VCaP (cell line): ENCODE measurements around the gene NUBP2.

Source experiments
- H3K27ac ChIP-seq: fragments of 450-650 bp; 2 replicates; pipeline ENCODE4 v1.5.1; 2017
- TF ChIP-seq, protein P1 (sequence below): fragments of 450-650 bp; conservative IDR thresholded peaks from 2 replicates; pipeline ENCODE4 v1.5.1; 2017; ENCODE audit warnings: mild to moderate bottlenecking, moderate library complexity

Gene NUBP2

DNA sequence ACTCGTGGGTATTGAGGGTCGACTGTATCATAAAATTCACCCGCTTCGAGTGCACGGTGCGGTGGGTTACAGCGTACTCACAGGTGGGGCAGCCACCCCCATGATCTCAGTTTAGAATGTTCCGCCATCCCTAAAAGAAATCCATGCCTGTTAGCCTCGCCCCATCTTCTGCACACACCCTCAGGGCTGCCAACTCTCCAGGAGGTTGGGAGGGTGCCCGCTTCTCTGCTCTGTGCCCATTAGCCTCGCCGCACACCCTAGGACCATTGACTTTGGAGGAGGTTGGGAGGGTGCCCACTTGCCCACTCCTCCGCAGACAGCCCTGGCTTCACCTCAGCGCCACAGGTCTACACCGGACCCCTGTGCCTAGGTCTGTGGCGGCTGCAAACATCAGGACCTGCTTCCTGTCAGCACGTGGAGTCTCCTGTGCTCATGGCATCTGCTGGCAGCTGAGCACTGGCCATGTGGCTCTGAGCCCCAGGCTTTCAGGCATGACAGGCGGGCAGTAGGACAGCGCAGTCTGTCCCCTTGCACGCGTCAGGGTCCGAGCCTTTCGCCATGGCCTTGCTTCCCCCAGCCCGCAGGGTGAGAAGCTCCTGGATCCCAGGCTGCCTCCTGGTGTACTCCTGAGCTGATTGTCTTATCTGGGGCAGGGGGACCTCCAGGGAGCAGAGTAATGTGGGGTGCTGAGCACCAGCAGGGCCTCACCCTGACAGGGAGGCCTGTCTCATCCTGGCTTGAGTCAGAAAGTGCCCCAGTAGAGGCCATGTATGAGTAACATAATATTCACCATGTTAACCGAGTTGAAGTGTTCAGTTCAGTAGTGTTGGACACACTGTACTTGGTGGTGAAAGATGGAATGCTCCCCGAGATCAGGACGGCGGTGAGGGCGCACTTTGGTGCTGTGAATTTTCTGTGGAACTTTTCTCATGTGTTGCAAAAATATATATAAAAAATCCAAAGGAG lies 33.3 kb upstream of the NUBP2 start:
- no peak overlapping the region for H3K27ac ChIP-seq
- TF ChIP-seq, protein P1, sequence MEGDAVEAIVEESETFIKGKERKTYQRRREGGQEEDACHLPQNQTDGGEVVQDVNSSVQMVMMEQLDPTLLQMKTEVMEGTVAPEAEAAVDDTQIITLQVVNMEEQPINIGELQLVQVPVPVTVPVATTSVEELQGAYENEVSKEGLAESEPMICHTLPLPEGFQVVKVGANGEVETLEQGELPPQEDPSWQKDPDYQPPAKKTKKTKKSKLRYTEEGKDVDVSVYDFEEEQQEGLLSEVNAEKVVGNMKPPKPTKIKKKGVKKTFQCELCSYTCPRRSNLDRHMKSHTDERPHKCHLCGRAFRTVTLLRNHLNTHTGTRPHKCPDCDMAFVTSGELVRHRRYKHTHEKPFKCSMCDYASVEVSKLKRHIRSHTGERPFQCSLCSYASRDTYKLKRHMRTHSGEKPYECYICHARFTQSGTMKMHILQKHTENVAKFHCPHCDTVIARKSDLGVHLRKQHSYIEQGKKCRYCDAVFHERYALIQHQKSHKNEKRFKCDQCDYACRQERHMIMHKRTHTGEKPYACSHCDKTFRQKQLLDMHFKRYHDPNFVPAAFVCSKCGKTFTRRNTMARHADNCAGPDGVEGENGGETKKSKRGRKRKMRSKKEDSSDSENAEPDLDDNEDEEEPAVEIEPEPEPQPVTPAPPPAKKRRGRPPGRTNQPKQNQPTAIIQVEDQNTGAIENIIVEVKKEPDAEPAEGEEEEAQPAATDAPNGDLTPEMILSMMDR = no peak

DNA sequence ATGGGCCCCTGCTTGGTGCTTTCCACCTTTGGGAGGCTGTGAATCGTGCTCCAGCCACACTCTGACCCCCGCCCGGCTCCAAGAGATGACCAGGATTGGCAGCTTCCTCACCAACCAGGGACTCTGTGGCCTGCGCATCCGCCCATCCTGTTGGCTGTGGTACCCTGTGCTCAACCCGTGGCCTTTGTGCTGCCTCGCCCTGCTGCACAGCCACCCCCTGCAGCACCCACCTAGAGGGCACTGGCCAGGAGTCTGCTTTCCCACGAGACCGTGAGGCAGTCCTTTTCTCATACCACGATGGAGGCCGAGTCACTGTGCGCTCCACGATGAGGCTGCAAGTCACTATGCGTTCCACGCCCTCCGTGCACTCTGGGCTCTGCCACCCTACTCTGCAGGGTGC lies 30.8 kb upstream of the NUBP2 start:
- H3K27ac ChIP-seq = no peak overlapping the region
- TF ChIP-seq, protein P1 = no peak

DNA sequence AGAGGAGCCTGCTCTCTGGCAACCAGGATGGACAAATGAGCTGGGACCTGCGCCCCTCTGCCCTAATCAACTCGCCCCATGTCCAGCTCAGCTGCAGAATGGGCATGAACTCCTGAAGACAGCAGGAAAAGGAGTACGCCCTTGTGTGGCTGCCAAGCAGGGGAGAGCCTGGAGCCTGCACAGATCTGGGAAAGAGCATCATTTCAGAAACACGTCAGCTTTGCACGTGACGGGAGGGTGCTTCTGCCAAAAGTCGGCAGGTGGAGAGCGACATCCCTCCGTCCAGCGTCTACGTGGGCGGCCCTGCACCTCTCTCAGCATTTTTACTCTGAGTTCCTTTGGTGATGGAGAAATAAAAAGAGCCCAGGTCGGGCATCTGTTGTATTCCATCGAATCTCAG lies 29.9 kb upstream of the NUBP2 start:
- H3K27ac ChIP-seq = no peak overlapping the region
- TF ChIP-seq, protein P1 = no peak

DNA sequence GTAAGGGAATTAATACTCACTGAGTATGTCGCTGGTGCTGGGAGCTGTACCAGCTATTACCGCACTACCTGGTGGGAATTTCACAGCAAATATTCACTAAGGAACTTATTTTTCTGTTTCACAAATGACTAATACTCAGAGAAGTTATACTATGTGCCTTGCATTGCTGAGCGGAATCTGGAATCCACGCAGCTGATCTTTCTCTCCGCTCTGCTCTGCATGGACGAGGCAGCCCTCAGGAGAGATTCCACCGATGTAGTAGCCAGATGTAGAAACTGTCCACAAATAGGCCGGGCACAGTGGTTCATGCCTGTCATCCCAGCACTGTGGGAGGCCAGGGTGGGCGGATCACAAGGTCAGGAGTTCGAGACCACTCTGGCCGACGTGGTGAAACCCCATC lies 28.6 kb upstream of the NUBP2 start:
- H3K27ac ChIP-seq = no peak overlapping the region
- TF ChIP-seq, protein P1 = no peak

DNA sequence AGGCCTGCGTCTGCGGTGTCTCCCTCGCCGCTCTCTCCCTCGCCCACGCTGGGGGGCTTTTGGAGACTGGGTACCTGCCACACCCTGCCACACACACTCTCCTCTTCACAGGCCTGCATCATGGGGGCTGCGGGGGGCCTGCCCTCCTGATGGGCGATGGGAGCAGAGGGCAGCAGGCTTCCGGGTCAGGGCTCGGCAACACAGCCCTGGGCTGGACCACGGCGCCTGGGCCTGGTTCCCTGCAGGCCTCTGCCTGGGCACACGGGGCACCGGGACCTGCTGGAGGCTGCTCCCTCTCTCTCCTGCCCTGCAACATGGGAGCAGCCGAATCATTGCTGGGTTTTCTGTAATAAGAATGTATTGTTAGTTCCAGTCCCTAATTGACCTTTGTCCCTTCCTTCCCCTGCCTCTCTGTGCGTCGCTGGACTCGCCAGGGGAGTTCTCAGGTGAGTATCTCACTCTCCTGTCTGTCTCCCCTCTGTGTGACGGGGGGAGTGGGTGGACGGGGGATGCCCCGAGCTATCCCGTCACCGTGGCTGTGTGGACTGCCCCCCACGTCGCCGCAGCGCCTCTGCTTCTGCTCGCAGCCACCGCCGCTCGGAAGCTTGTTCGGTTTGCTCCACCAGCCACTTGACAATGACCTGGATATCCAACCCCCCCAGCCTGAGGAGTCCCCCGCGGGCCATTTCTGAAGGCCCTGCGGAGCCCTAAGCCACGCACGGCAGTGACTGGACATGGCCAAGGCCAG lies 24.9 kb upstream of the NUBP2 start:
- TF ChIP-seq, protein P1 = no peak
- H3K27ac ChIP-seq = no peak overlapping the region

DNA sequence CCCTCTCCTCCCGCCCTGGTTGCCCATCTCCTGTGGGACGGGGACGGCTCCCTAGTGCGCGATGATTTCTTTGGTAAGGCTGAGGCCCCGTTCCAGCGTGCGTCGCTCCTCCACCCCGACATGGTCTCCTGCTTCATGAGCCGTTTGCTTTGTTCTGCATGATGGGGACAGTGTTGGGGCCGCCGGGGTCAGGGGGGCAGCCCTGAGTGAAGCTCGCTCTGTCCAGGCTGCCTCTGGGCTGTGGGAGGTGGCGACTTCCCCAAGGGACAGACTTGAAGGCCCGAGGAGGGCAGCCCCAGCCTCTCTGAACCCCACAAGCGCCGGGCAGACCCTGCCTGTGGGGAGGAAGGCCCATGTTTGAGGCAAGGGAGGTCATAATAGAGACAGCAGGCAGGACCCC lies 23.8 kb upstream of the NUBP2 start:
- TF ChIP-seq, protein P1 = no peak
- no peak overlapping the region for H3K27ac ChIP-seq

DNA sequence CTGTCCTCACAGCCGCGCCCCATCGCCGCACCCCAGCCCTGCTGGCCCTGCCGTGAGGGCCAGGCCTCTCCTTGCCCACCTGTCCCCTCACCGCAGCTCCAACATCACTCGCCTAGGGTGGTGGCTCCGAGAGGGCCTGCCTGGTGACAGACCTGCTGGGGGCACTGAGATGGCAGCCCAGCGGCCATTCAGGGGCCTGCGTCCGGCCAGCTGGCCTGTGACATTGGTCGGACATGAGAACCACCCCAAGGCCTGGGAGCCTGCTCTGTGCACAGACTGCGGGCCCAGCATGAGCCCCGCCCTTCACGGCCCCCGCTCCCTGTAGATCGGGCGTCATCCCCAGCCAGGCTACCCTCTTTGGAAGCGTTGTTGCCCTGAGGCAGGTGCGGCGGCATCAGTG lies 23.2 kb upstream of the NUBP2 start:
- no peak overlapping the region for H3K27ac ChIP-seq
- TF ChIP-seq, protein P1 = no peak
